HFFc6 (cell line): ENCODE data around the gene STX7. TPM values are rescaled to one million over a fixed set of nuclear protein-coding genes. Genes with fewer than 3 reads are reported as not detected.

Experiments used
- DNase-seq: peaks from one replicate; pipeline ENCODE4 v3.0.0-alpha.2; 2018
- H3K27ac Mint-ChIP-seq: 2 replicates; pipeline ENCODE4 v1.8.0; 2020; ENCODE audit warnings: mild to moderate bottlenecking, mixed read lengths
- H3K27me3 Mint-ChIP-seq: 2 replicates; pipeline ENCODE4 v1.8.0; 2021; ENCODE audit warnings: mild to moderate bottlenecking, moderate library complexity, mixed read lengths; ENCODE audit not compliant: insufficient read depth
- H3K36me3 Mint-ChIP-seq: 2 replicates; pipeline ENCODE4 v1.8.0; 2021; ENCODE audit warnings: low read depth, mixed read lengths
- H3K4me1 Mint-ChIP-seq: 2 replicates; pipeline ENCODE4 v1.8.0; 2020; ENCODE audit warnings: low read depth, mixed read lengths
- H3K4me3 Mint-ChIP-seq: 2 replicates; pipeline ENCODE4 v1.8.0; 2020; ENCODE audit warnings: mild to moderate bottlenecking, moderate library complexity, mixed read lengths
- H3K9me3 Mint-ChIP-seq: 2 replicates; pipeline ENCODE4 v1.8.0; 2020; ENCODE audit warnings: mild to moderate bottlenecking, mixed read lengths
- CTCF ChIP-seq: fragments of 200-600 bp; sonication (generic); IDR thresholded peaks from 2 replicates; pipeline ENCODE4 v1.5.0; 2021; ENCODE audit warnings: antibody characterized with exemption, mild to moderate bottlenecking
- total RNA-seq, 6 experiments: library from RNA; stranded (reverse); fragmentation: NEBNext Ultra II Directional; extraction: Animal tissue kit (Norgen Biotek cat#: 25700); gene quantifications; 2 replicates in 1 of 6; 3 replicates in 5 of 6; pipeline ENCODE4 v1.2.3, GENCODE V29; 2021

STX7 gene
- total RNA-seq, 6 experiments from 2014 or later = 36.4 to 41.5 (median 39.3) TPM

GRCh38 chr6:132430110-132430509, 82.8 kb downstream of the STX7 start:
- H3K27me3 Mint-ChIP-seq = no peaks in the 10 kb centered on the region
- H3K27ac Mint-ChIP-seq = no peak overlapping the region
- H3K36me3 Mint-ChIP-seq = no peaks in the 10 kb centered on the region
- no peaks in the 10 kb centered on the region for H3K4me1 Mint-ChIP-seq
- no peak for TF ChIP-seq CTCF
- no peak overlapping the region for H3K4me3 Mint-ChIP-seq
- DNase-seq = no peak
- H3K9me3 Mint-ChIP-seq = no peaks in the 10 kb centered on the region

- peaks cover 36% of the 10 kb centered on the region for H3K36me3 Mint-ChIP-seq
These were observed 87.7 kb downstream of the STX7 start for GRCh38 chr6:132425176-132425575.

GRCh38 chr6:132423839-132424238, 89.1 kb downstream of the STX7 start:
- no peak overlapping the region for H3K27ac Mint-ChIP-seq
- no peak for DNase-seq
- no peaks in the 10 kb centered on the region; the same call in 1 of the 2 replicates for H3K27me3 Mint-ChIP-seq
- no peak for TF ChIP-seq CTCF
- H3K4me1 Mint-ChIP-seq = peaks cover 3% of the 10 kb centered on the region
- peaks cover 36% of the 10 kb centered on the region for H3K36me3 Mint-ChIP-seq
- peaks cover 42% of the 10 kb centered on the region for H3K9me3 Mint-ChIP-seq
- no peak overlapping the region for H3K4me3 Mint-ChIP-seq

More at GRCh38 chr6:132425176-132425575, 87.7 kb downstream of the STX7 start:
- no peak for DNase-seq
- no peak for TF ChIP-seq CTCF
- H3K4me3 Mint-ChIP-seq = no peak overlapping the region
- no peaks in the 10 kb centered on the region; the same call in 1 of the 2 replicates for H3K27me3 Mint-ChIP-seq
- no peak overlapping the region for H3K27ac Mint-ChIP-seq
- peaks cover 38% of the 10 kb centered on the region for H3K9me3 Mint-ChIP-seq
- no peaks in the 10 kb centered on the region for H3K4me1 Mint-ChIP-seq

- H3K36me3 Mint-ChIP-seq = peaks cover 55% of the 10 kb centered on the region
- TF ChIP-seq CTCF = no peak
- no peaks in the 10 kb centered on the region for H3K27me3 Mint-ChIP-seq
- H3K4me3 Mint-ChIP-seq = no peak overlapping the region
- peaks cover 56% of the 10 kb centered on the region for H3K4me1 Mint-ChIP-seq
- H3K27ac Mint-ChIP-seq = peak overlapping the region; percentile 16; the same call in 1 of the 2 replicates
- no peak for DNase-seq
- H3K9me3 Mint-ChIP-seq = peaks cover 60% of the 10 kb centered on the region
These were observed 94.5 kb downstream of the STX7 start for GRCh38 chr6:132418235-132418965.

GRCh38 chr6:132414761-132415160, 98.2 kb downstream of the STX7 start:
- H3K9me3 Mint-ChIP-seq = peaks cover 29% of the 10 kb centered on the region
- H3K4me1 Mint-ChIP-seq = peaks cover 79% of the 10 kb centered on the region
- no peaks in the 10 kb centered on the region for H3K27me3 Mint-ChIP-seq
- peak overlapping the region; percentile 70 for H3K4me3 Mint-ChIP-seq
- no peak for DNase-seq
- TF ChIP-seq CTCF = no peak
- peak overlapping the region; percentile 72 for H3K27ac Mint-ChIP-seq
- peaks cover 24% of the 10 kb centered on the region for H3K36me3 Mint-ChIP-seq
